ENCODE data around the gene B3GNT8. TPM values are rescaled to one million over a fixed set of nuclear protein-coding genes. Genes with fewer than 3 reads are reported as not detected.
A peak's percentile ranks its signal among the peaks of the same experiment; 100 is the strongest.

B3GNT8 gene
- total RNA-seq, 3 donors from 2014 or later: 2.6 to 3.0 (median 2.9) TPM

DNA sequence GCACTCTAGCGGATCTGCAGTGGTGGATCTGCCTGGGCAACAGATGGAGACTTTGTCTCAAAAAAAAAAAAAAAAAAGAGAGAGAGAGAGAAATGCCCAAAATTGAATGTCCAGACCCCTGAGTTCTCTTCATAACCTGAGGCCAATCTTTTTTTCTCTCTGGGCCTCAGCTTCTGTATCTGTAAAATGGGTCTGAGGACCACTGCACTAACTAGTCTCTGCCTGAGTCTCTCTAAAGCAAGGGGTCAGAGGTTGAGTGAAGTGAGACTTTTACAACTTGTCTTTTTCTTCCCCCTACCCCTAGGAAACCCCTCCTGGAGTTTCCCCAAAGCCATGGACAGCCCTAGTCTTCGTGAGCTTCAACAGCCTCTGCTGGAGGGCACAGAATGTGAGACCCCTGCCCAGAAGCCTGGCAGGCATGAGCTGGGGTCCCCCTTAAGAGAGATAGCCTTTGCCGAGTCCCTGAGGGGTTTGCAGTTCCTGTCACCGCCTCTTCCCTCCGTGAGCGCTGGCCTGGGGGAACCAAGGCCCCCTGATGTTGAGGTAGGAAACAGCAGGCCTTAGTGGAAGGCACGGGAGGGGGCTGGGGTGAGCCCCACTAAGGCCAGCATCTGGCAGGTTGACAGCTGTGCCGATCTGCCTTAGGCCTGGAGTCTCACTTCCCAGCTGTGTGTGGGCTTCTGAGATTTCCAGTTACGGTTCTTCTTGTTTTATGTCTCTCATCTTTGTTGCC, 49.0 kb downstream of the B3GNT8 start:
- H3K4me3 ChIP-seq: no peak overlapping the region
- H3K4me1 ChIP-seq: peaks cover 8 to 14% of the 10 kb centered on the region in 2 donors
- intact Hi-C loops (cut with DNase I; ENCODE audit: low total_unique reads): no loop called here
- TF ChIP-seq, protein P1, sequence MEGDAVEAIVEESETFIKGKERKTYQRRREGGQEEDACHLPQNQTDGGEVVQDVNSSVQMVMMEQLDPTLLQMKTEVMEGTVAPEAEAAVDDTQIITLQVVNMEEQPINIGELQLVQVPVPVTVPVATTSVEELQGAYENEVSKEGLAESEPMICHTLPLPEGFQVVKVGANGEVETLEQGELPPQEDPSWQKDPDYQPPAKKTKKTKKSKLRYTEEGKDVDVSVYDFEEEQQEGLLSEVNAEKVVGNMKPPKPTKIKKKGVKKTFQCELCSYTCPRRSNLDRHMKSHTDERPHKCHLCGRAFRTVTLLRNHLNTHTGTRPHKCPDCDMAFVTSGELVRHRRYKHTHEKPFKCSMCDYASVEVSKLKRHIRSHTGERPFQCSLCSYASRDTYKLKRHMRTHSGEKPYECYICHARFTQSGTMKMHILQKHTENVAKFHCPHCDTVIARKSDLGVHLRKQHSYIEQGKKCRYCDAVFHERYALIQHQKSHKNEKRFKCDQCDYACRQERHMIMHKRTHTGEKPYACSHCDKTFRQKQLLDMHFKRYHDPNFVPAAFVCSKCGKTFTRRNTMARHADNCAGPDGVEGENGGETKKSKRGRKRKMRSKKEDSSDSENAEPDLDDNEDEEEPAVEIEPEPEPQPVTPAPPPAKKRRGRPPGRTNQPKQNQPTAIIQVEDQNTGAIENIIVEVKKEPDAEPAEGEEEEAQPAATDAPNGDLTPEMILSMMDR (IDR thresholded peaks at IDR 0.05): no peak
- TF ChIP-seq POLR2AphosphoS5 (IDR thresholded peaks at IDR 0.05): no peak
- no peak for TF ChIP-seq POLR2A (IDR thresholded peaks at IDR 0.05)
- H3K27ac ChIP-seq: peak overlapping the region; percentile 25 to 55
- no peaks in the 10 kb centered on the region for H3K27me3 ChIP-seq
- no peak for DNase-seq (ENCODE audit: low spot score in 2 of 2)
- no peaks in the 10 kb centered on the region for H3K9me3 ChIP-seq
- no peaks in the 10 kb centered on the region for H3K36me3 ChIP-seq

DNA sequence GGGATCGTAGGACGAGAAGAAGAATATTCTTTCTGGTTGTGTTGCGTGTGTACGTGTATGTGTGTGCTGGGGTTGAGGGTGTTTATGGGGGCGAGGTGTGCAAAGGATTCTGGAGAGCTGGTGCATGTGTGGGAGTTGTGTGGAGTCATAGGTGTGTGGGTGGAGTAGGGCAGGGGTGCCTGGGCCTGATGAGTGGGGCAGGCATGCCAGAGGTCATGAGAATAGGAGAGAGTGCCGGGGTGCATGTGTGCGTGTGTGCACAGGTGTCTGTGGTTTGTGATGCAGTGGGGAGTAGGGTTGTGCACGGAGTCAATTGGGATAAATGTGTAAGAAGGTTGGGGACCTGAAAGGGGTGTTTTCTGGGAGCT, 50.2 kb downstream of the B3GNT8 start:
- H3K27ac ChIP-seq: peak overlapping the region; percentile 83 to 93
- TF ChIP-seq, protein P1 (IDR thresholded peaks at IDR 0.05): no peak
- TF ChIP-seq POLR2A (IDR thresholded peaks at IDR 0.05) (no peak), POLR2AphosphoS5 (IDR thresholded peaks at IDR 0.05) (no peak)
- H3K9me3 ChIP-seq: no peaks in the 10 kb centered on the region
- peaks cover 8 to 14% of the 10 kb centered on the region in 2 donors for H3K4me1 ChIP-seq
- DNase-seq (ENCODE audit: low spot score in 2 of 2): no peak
- no peaks in the 10 kb centered on the region for H3K36me3 ChIP-seq
- peak overlapping the region; percentile 65 to 86 (median 72) for H3K4me3 ChIP-seq
- no peaks in the 10 kb centered on the region for H3K27me3 ChIP-seq
- intact Hi-C loops (cut with DNase I; ENCODE audit: low total_unique reads): no loop called here

DNA sequence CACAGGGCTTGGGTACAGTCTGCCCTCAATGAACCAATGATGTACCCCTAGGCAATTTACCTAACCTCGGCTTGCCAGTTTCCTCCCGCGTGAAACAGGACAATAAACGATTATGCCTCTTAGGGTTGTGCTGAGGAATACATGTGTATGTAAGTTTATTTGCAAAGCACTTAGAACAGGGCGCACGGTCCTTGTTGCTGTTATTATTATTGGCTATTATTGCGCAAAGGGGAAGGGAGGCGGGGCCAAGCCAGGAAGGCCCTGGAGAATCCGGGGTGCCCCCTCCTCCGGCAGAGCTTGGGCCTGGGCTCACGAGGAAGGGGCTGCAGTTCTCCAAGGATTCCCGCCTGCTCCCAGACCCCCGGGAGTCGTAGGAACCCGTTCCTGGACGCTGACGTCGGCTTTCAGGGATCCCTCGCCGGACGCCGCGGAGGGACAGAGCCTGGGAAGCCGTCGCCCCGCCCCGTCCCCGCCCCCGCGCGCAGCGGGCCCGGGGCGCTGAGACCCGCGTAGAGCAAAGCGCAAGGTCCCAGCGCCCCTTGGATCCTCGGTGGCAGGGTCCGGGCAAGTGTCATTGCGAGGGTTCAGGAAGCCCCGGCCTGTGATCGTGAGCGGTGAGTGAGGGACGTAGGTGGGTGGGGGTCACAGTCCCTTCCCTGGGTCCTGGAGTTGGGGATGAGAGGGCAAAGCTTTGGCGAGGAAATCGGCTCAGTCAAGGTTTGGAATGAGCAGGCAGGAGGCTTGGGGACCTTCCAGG, 50.8 kb downstream of the B3GNT8 start, which contains the start of gene TMEM91:
Gene TMEM91, plus strand, starts transcription at position 293 of the 757 bp plus-strand sequence. CDS start 1,777 bp downstream, outside the sequence.
- peaks cover 8 to 14% of the 10 kb centered on the region in 2 donors for H3K4me1 ChIP-seq
- H3K4me3 ChIP-seq: peak within 1 kb of the TSS; percentile 65 to 86 (median 72)
- intact Hi-C loops (cut with DNase I; ENCODE audit: low total_unique reads): no loop called here
- peak within 1 kb of the TSS; percentile 83 to 93 for H3K27ac ChIP-seq
- DNase-seq (ENCODE audit: low spot score in 2 of 2): no peak
- TF ChIP-seq POLR2AphosphoS5 (IDR thresholded peaks at IDR 0.05) (no peak), POLR2A (IDR thresholded peaks at IDR 0.05) (no peak)
- TF ChIP-seq, protein P1 (IDR thresholded peaks at IDR 0.05): no peak
- H3K9me3 ChIP-seq: no peaks in the 10 kb centered on the region
- H3K27me3 ChIP-seq: no peaks in the 10 kb centered on the region
- no peaks in the 10 kb centered on the region for H3K36me3 ChIP-seq

Other genes starting within 250 kb of the B3GNT8 start
- gene CYP2S1, start 234.2 kb downstream of the B3GNT8 start, total RNA-seq: 1 to 10 TPM in 2 of 3 donors, under 1 TPM in 1; 0.80 to 2.0 (median 2.0) TPM
- gene AXL, start 208.2 kb downstream of the B3GNT8 start, total RNA-seq: 10 to 100 TPM; 29.0 to 89.8 (median 36.4) TPM
- 100 to 1,000 TPM; 116 to 146 (median 125) TPM for gene HNRNPUL1, start 163.0 kb downstream of the B3GNT8 start, total RNA-seq
- gene CCDC97, start 117.2 kb downstream of the B3GNT8 start, total RNA-seq: 10 to 100 TPM; 15.4 to 15.7 (median 15.4) TPM
- 10 to 100 TPM; 12.0 to 21.4 (median 13.4) TPM for gene TGFB1, start 73.5 kb downstream of the B3GNT8 start, total RNA-seq
- 1 to 10 TPM; 4.0 to 7.3 (median 4.3) TPM for gene B9D2, start 63.2 kb downstream of the B3GNT8 start, total RNA-seq
- 10 to 100 TPM; 15.7 to 29.2 (median 17.0) TPM for gene TMEM91, start 50.8 kb downstream of the B3GNT8 start, total RNA-seq
- 10 to 100 TPM; 18.2 to 20.6 (median 18.7) TPM for gene EXOSC5, start 30.0 kb downstream of the B3GNT8 start, total RNA-seq
- gene BCKDHA, start 29.6 kb downstream of the B3GNT8 start, total RNA-seq: 10 to 100 TPM; 40.3 to 54.6 (median 53.1) TPM
- 10 to 100 TPM; 24.8 to 41.3 (median 31.6) TPM for gene DMAC2, start 12.5 kb upstream of the B3GNT8 start, total RNA-seq
- gene ERICH4, start 15.8 kb upstream of the B3GNT8 start, total RNA-seq: not detected
- under 1 TPM; 0.44 to 0.66 (median 0.64) TPM for gene CEACAM21, start 148.8 kb upstream of the B3GNT8 start, total RNA-seq
- 1 to 10 TPM in 1 of 3 donors, under 1 TPM in 1, not detected in 1; 0.66 to 1.8 TPM for gene CEACAM4, start 199.7 kb upstream of the B3GNT8 start, total RNA-seq

All from breast epithelium (tissue), 4 donors.